ENCODE measurements around the gene ZNF595.
"Not testable (repeated sequence)": the region's sequence is repeated elsewhere in the genome, so short reads cannot be mapped to it uniquely, and the experiment has no call there.

GRCh38 chr4:51253-51652, 1.9 kb upstream of the ZNF595 start:
- TF ChIP-seq CTCF, POLR2A (IDR thresholded peaks at IDR 0.05): not testable (repeated sequence)
